ENCODE measurements around the gene LIG1.

DNA sequence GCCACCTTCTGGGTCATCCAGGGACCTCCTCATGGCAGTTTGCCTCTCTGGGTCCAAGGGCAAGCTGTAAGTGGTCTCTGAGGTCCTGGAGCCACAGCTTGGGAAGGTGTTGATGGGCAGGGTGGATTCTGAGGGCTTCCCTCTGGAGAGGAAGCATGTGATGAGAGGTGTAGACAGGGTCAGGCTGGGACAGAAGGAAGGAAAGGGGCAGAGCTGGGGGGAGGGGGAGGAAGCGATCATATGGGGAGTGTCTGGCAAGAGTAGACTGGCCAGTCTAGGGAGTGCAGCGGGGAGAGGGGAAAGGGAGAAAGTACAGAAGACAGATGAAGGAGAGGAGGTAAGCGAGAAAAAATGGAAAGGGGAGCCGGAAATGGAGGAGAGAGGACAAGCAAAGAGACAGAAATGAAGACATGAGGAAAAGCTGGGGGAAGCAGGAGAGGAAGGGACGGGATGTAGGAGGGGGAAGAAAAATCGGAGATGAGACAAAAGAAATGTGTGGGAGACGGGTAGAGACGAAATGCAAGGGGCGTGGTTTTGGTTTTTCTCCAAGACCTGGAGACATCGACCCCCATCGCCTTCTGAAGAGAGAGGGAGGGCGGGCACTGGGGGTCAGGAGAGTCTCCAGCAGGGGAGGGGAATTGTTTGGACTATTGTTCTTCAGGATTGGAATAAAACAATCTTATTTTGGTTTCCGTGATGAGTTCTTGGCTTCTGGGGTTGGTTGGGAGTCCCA is 27.0 kb upstream of the LIG1 start:
- TF ChIP-seq CREB1 (CRISPR knock-in tag; IDR thresholded peaks at IDR 0.05; ENCODE audit: low read depth) (no peak), JUNB (IDR thresholded peaks at IDR 0.05; ENCODE audit: unreplicated experiment) (no peak), POLR2AphosphoS5 (IDR thresholded peaks at IDR 0.05; ENCODE audit: low read depth) (no peak), EZH2phosphoT487 (IDR thresholded peaks at IDR 0.05; ENCODE audit: unreplicated experiment) (no peak), EZH2 (IDR thresholded peaks at IDR 0.05; ENCODE audit: low read depth, unreplicated experiment) (no peak)
- TF ChIP-seq, protein P1, sequence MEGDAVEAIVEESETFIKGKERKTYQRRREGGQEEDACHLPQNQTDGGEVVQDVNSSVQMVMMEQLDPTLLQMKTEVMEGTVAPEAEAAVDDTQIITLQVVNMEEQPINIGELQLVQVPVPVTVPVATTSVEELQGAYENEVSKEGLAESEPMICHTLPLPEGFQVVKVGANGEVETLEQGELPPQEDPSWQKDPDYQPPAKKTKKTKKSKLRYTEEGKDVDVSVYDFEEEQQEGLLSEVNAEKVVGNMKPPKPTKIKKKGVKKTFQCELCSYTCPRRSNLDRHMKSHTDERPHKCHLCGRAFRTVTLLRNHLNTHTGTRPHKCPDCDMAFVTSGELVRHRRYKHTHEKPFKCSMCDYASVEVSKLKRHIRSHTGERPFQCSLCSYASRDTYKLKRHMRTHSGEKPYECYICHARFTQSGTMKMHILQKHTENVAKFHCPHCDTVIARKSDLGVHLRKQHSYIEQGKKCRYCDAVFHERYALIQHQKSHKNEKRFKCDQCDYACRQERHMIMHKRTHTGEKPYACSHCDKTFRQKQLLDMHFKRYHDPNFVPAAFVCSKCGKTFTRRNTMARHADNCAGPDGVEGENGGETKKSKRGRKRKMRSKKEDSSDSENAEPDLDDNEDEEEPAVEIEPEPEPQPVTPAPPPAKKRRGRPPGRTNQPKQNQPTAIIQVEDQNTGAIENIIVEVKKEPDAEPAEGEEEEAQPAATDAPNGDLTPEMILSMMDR (conservative IDR thresholded peaks at IDR 0.05; ENCODE audit: low read depth in 2 of 2), result no peak
- TF ChIP-seq, protein P2, sequence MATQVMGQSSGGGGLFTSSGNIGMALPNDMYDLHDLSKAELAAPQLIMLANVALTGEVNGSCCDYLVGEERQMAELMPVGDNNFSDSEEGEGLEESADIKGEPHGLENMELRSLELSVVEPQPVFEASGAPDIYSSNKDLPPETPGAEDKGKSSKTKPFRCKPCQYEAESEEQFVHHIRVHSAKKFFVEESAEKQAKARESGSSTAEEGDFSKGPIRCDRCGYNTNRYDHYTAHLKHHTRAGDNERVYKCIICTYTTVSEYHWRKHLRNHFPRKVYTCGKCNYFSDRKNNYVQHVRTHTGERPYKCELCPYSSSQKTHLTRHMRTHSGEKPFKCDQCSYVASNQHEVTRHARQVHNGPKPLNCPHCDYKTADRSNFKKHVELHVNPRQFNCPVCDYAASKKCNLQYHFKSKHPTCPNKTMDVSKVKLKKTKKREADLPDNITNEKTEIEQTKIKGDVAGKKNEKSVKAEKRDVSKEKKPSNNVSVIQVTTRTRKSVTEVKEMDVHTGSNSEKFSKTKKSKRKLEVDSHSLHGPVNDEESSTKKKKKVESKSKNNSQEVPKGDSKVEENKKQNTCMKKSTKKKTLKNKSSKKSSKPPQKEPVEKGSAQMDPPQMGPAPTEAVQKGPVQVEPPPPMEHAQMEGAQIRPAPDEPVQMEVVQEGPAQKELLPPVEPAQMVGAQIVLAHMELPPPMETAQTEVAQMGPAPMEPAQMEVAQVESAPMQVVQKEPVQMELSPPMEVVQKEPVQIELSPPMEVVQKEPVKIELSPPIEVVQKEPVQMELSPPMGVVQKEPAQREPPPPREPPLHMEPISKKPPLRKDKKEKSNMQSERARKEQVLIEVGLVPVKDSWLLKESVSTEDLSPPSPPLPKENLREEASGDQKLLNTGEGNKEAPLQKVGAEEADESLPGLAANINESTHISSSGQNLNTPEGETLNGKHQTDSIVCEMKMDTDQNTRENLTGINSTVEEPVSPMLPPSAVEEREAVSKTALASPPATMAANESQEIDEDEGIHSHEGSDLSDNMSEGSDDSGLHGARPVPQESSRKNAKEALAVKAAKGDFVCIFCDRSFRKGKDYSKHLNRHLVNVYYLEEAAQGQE (IDR thresholded peaks at IDR 0.05; ENCODE audit: unreplicated experiment), result no peak
